PC-9 (cell line): ENCODE results near the gene ST6GALNAC6.

ENCODE experiments used
- CTCF ChIP-seq: fragments of 200-600 bp; sonication (generic); conservative IDR thresholded peaks from 2 replicates; pipeline ENCODE4 v1.6.1; 2017; ENCODE audit warnings: mixed run types, antibody characterized with exemption, mild to moderate bottlenecking, moderate library complexity
- EZH2 ChIP-seq: fragments of 200-600 bp; sonication (generic); IDR thresholded peaks from 2 replicates; pipeline ENCODE4 v1.8.0; 2017; ENCODE audit warnings: antibody characterized with exemption, low read depth

DNA sequence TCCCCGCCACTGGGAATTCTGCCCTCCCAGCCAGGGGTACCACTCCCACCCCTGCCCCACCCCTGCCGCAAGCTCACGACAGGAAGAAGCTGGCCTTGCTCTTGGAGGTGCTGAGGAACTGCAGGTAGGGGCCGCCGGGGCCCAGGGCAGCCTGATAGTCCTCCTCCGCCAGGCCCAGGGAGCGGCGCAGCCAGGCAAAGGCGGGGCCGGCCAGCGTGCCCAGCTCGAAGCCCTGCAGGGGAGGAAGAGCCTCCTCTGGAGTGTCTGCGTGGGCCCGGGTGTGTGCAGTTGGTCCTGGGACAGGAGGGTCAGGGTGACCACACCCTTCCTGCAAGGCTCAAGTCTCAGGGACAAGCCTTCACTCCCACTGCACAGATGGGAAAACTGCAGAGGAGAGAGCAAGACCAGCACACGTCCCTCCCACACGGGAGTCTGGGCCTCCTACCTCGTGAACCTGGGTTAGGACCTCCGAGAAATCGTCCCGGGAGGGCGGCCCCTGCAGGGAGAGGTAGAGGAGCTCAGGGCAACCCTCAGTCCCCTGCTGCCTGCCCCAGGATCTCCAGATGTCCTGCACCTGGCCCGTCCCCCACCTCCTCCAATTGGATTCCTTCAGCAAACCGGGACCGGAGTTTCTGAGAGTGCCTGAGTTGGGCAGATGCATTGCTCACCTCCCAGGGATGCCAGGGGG lies 28.7 kb upstream of the ST6GALNAC6 start:
- TF ChIP-seq EZH2: no peak
- no peak for TF ChIP-seq CTCF
